ENCODE data around the gene TOM1. TPM values are rescaled to one million over a fixed set of nuclear protein-coding genes. Genes with fewer than 3 reads are reported as not detected.
A peak's percentile ranks its signal among the peaks of the same experiment; 100 is the strongest.

TOM1 gene
- total RNA-seq, 2 experiments from 2014 or later, result 16.2 to 20.0 TPM

DNA sequence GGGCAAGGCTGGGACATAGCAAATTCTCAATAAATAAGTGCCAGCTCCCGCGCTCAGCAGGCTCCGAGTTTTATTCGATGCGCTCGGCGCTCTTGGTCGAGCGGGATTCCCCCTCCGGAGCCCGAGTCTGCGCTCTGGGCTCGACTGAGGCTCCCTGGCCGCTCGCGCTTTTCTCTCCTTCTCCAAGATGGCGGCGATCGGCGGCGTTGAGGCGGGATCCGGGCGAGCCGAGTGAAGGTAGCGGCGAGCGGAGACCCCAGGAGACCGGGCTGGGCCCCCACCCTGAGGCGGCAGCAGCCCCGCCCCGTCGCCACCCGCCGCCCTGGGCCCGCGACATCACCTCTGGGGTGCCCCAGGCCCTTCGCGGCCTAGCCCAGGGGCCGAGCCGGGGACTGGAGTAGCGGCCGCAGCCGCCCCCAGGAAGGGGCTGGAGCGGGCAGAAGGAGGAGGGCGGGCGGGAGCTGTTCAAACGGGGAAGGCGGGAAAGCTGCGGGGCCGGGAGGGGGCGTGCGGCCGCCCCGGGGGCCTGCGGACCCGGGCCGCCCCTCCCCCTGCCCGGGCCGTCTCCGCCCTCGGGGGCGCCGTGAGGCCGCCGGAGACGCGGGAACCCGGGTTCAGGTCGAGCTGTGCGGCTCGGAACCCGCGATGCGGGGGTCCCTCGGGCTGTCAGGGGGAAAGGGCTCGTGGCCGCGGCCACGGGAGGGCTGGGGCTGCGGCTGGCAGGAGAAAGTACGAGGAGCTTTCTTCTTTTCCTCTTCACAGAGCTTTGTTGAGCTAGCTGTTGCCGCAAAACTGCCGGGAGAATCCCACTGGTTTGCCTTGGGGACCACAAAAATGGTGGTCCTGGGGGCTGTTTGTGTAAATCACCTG is 42.1 kb upstream of the TOM1 start, which contains the start of gene HMGXB4:
TSS of gene HMGXB4 (plus strand) at position 173 of the 870 bp plus-strand sequence. CDS start 4,898 bp downstream, outside the sequence.
- ATAC-seq (peak; percentile 95), DNase-seq (peak; percentile 90)
- Mint-ChIP-seq H3K27ac (peak within 1 kb of the TSS; percentile 94), H3K4me3 (peak within 1 kb of the TSS; percentile 92), H3K27me3 (no peaks in the 10 kb centered on the region), H3K4me1 (ENCODE audit: low read depth) (peaks cover 23% of the 10 kb centered on the region), H3K9me3 (no peaks in the 10 kb centered on the region), H3K36me3 (ENCODE audit: low read depth) (peaks cover 17% of the 10 kb centered on the region)
- intact Hi-C loops (cut with micrococcal nuclease), result no loop called here
- POLR2A ChIA-PET, result interaction anchor here (0.6 to 3.0 kb wide), 15 partner anchors 9 to 284 kb away, joined by 3 to 15 read pairs (median 3); partner anchors contain the start of gene TOM1
- TF ChIP-seq, protein P1, sequence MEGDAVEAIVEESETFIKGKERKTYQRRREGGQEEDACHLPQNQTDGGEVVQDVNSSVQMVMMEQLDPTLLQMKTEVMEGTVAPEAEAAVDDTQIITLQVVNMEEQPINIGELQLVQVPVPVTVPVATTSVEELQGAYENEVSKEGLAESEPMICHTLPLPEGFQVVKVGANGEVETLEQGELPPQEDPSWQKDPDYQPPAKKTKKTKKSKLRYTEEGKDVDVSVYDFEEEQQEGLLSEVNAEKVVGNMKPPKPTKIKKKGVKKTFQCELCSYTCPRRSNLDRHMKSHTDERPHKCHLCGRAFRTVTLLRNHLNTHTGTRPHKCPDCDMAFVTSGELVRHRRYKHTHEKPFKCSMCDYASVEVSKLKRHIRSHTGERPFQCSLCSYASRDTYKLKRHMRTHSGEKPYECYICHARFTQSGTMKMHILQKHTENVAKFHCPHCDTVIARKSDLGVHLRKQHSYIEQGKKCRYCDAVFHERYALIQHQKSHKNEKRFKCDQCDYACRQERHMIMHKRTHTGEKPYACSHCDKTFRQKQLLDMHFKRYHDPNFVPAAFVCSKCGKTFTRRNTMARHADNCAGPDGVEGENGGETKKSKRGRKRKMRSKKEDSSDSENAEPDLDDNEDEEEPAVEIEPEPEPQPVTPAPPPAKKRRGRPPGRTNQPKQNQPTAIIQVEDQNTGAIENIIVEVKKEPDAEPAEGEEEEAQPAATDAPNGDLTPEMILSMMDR (IDR thresholded peaks at IDR 0.05), result no peak
- CTCF ChIA-PET, result interaction anchor here (1.0 to 2.8 kb wide), 4 partner anchors 9 to 54 kb away, joined by 3 to 12 read pairs (median 4); partner anchors contain the start of gene TOM1

DNA sequence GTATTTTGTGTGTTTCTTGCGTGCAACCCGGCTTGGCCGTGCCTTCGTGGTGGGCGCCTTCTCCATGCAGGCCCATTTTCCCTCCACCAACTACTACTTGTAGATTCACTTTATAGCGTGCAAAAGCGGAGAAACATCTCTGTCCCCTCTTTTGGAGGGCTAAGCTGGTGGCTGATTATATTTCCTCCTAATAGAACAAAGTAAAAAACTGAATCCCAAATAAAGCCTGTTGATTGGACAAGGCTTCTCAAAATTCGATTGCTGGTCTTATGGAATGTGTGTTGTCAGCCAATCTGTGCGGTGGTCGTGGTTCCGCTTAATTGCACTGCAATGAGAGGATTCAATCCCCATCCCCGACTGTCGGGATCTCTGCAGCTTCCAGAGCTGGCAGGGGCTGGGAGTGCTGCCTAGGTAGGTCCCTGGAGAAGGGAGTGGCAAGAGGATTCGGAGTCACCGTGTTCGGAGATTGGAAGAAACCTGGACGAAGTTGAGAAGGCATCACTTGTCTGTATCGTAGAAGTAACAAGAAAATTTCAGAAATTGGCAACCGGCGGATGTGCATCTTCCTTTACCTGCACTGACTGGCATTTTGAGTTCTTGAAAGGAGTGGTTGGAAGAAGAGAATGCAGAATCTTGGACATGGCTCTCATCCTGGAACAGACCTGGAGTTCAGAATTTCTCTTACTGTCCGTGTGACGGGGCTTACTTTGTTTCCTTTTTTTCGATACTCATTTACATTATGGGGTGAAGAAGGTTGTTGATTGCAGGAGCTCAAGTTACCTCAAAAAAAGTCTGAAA is 41.3 kb upstream of the TOM1 start:
- H3K9me3 Mint-ChIP-seq, result no peaks in the 10 kb centered on the region
- peaks cover 24% of the 10 kb centered on the region for H3K36me3 Mint-ChIP-seq (ENCODE audit: low read depth)
- H3K4me3 Mint-ChIP-seq, result peak overlapping the region; percentile 92
- DNase-seq, result peak; percentile 36
- ChIA-PET POLR2A (interaction anchor here (0.6 to 3.0 kb wide), 13 partner anchors 8 to 535 kb away, joined by 3 to 15 read pairs (median 4); partner anchors contain the start of gene TOM1), CTCF (interaction anchor here (0.9 to 2.8 kb wide), 5 partner anchors 8 to 53 kb away, joined by 3 to 12 read pairs (median 3); partner anchors contain the start of gene TOM1)
- no peaks in the 10 kb centered on the region for H3K27me3 Mint-ChIP-seq
- ATAC-seq, result no peak
- TF ChIP-seq, protein P1 (IDR thresholded peaks at IDR 0.05), result no peak
- intact Hi-C loops (cut with micrococcal nuclease), result no loop called here
- peak overlapping the region; percentile 91 for H3K27ac Mint-ChIP-seq
- H3K4me1 Mint-ChIP-seq (ENCODE audit: low read depth), result peaks cover 23% of the 10 kb centered on the region

DNA sequence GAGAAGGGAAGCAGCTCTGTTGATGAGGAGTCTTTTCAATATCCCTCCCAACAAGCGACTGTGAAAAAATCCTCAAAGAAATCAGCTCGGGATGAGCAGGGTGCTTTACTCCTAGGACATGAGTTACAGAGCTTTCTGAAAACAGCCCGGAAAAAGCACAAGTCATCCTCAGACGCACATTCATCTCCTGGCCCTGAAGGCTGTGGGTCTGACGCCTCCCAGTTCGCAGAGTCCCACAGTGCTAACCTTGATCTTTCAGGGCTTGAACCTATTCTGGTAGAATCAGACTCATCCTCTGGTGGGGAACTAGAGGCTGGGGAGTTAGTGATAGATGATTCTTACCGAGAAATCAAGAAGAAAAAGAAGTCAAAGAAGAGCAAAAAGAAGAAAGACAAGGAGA is 34.7 kb upstream of the TOM1 start:
- CTCF ChIA-PET, result interaction anchor here (1.1 kb wide), 1 partner anchor 34 kb away, joined by 3 read pairs; no protein-coding TSS in a partner anchor

DNA sequence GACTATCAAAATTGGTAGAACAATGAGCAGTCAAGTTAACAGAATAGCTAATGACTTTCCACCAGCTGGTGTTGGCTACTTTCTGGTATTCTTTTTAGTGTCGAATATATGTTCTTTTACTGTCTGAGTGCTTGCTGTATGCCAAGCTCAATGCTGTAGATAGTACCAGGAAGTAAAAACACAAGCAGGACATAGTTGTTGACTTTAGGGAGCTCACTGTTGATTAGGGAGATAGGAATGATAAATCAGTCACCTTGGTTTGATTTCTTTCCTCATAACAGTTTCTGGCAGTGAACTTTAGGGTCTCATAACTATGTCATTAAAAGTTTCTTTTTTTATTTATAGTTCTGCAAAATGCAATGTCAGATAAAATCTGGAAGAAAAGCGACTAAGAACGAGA is 33.4 kb upstream of the TOM1 start:
- intact Hi-C loops (cut with micrococcal nuclease), result no loop called here

More for the DNA sequence above, 34.7 kb upstream of the TOM1 start:
- no peak for ATAC-seq
- intact Hi-C loops (cut with micrococcal nuclease), result no loop called here
- H3K4me3 Mint-ChIP-seq, result no peak overlapping the region
- peaks cover 8% of the 10 kb centered on the region for H3K4me1 Mint-ChIP-seq (ENCODE audit: low read depth)
- TF ChIP-seq, protein P1 (IDR thresholded peaks at IDR 0.05), result no peak
- peaks cover 54% of the 10 kb centered on the region for H3K36me3 Mint-ChIP-seq (ENCODE audit: low read depth)
- no peaks in the 10 kb centered on the region for H3K27me3 Mint-ChIP-seq
- H3K27ac Mint-ChIP-seq, result no peak overlapping the region
- POLR2A ChIA-PET, result no interaction called here
- DNase-seq, result no peak
- no peaks in the 10 kb centered on the region for H3K9me3 Mint-ChIP-seq

More for the DNA sequence above, 33.4 kb upstream of the TOM1 start:
- no peak for DNase-seq
- CTCF ChIA-PET, result interaction anchor here (0.7 kb wide), 1 partner anchor 9 kb away, joined by 3 read pairs; the partner anchor contains the start of gene HMGXB4
- ATAC-seq, result no peak
- Mint-ChIP-seq H3K27ac (no peak overlapping the region), H3K36me3 (ENCODE audit: low read depth) (peaks cover 57% of the 10 kb centered on the region), H3K4me3 (no peak overlapping the region), H3K9me3 (no peaks in the 10 kb centered on the region), H3K4me1 (ENCODE audit: low read depth) (peaks cover 6% of the 10 kb centered on the region), H3K27me3 (no peaks in the 10 kb centered on the region)
- TF ChIP-seq, protein P1 (IDR thresholded peaks at IDR 0.05), result no peak
- POLR2A ChIA-PET, result interaction anchor here (1.1 kb wide), 1 partner anchor 9 kb away, joined by 5 read pairs; the partner anchor contains the start of gene HMGXB4

All from activated CD8-positive, alpha-beta T cell treated with anti-CD3 and anti-CD28 coated beads for 36 hours (primary cell).